Measurements from ENCODE around the gene C9orf43.

GRCh38 chr9:113461943-113462342 lies 51.4 kb downstream of the C9orf43 start:
- TF ChIP-seq ATF2 (IDR thresholded peaks at IDR 0.05; ENCODE audit: low read length) (no peak), YY1 (IDR thresholded peaks at IDR 0.05; ENCODE audit: low read depth, low read length) (no peak), CTCF (IDR thresholded peaks at IDR 0.05 in 2 of 3, conservative IDR thresholded peaks at IDR 0.05 in 1 of 3; ENCODE audit: control insufficient read depth in 2 of 3, extremely low read depth in 1 of 3, insufficient read depth in 1 of 3, low read depth in 3 of 3, low read length in 3 of 3) (no peak), BCL3 (IDR thresholded peaks at IDR 0.05; ENCODE audit: borderline replicate concordance, insufficient read depth, low read depth, low read length, poor library complexity, severe bottlenecking) (no peak), JUNB (IDR thresholded peaks at IDR 0.05) (no peak), ZNF274 (IDR thresholded peaks at IDR 0.05; ENCODE audit: insufficient read depth, insufficient read length) (no peak), POLR2A (IDR thresholded peaks at IDR 0.05; ENCODE audit: low read depth, low read length) (no peak), CEBPB (IDR thresholded peaks at IDR 0.05; ENCODE audit: borderline replicate concordance in 1 of 2, low read depth in 2 of 2, low read length in 2 of 2) (no peak), HDAC6 (IDR thresholded peaks at IDR 0.05; ENCODE audit: unreplicated experiment) (no peak), REST (IDR thresholded peaks at IDR 0.05; ENCODE audit: low read depth, low read length) (no peak), HDGF (IDR thresholded peaks at IDR 0.05) (no peak), PKNOX1 (IDR thresholded peaks at IDR 0.05) (no peak), SIN3A (IDR thresholded peaks at IDR 0.05; ENCODE audit: low read depth, low read length) (no peak)
